Stimulated activated CD8-positive, alpha-beta memory T cell treated with anti-CD3 and anti-CD28 coated beads, Interleukin-4, amount 100 ng/mL, for 4 hours (primary cell): ENCODE results near the gene E4F1.
"Not testable (repeated sequence)": the region's sequence is repeated elsewhere in the genome, so short reads cannot be mapped to it uniquely, and the experiment has no call there.

Experiments
- DNase-seq, 2 donors: peaks; one replicate each; pipeline ENCODE4 v3.0.0-alpha.2; 2020; ENCODE audit warnings: low read depth in 2 of 2, low spot score in 1 of 2

E4F1 gene

DNA sequence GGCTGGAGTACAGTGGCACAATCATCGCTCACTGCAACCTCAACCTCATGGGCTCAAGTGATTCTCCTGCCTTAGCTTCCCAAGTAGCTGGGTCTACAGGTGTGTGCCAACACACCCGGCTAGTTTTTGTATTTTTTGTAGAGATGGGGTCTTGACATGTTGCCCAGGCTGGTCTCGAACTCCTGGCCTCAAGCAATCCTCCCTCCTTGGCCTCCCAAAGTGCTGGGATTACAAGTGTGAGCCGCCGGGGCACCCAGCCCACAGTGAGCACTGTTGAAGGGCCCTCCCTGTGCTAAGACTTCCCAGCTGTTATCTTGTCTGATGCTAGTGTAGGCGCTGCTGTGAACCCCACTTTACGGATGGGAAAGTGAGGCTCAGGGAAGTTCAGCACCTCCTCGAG is 35.0 kb upstream of the E4F1 start:
- DNase-seq, result no peak

DNA sequence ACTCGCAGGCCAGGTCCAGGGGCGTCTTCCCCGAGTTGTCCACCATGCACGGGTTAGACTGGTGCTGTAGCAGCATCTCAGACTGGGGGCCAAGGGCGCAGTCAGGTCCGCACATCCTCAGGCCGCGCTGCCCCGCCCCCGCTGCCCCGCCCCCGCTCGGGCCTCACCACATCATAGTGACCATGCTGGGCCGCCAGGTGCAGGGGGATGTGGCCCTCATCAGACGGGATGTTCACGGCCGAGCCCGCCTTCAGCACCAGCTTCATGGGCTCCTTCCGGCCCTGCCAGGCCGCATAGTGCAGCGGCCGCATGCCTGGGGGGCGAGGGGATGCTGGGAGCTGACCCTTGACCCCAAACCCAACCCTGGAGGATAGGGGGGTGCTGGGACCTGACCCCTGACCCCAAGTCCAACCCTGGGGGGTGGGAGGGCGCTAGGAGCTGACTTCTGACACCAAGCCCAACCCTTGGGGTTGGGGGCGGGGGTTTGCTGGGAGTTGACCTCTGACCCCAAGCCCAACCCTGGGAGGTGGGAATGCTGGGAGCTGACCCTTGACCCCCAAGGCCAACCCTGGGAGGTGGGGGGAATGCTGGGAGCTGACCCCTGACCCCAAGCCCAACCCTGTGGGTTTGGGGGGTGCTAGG is 34.0 kb upstream of the E4F1 start:
- no peak for DNase-seq

DNA sequence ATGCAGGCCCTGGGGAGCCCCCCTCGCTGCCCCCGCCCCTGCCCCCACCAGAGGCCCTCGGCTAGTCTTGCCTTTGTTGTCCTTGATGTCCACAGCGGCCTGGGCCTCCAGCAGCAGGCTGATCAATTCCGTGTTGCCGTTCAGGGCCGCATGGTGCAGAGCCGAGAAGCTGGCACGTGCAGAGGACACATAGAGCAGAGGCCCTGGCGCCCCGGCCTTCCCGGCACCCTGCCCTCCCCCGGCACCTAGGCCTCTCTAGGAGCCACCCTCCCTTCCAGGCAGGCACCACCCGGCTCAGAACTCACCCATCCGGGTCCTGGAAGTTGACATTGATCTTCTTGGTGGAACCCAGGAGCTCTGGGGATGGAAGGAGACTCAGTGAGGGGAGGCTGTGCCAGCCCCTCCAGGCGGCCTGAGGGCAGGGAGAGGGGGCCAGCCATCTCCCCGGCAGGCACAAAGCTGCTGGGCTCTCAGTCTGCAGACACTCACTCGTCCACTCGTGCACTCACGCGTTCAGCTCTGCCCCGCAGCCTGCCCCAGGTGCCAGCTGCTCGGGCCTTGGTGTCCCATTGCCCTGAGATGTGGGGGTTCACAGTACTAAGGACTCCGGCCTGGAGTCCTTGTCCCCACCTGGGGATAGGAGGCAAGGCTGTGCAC is 33.3 kb upstream of the E4F1 start:
- no peak for DNase-seq

DNA sequence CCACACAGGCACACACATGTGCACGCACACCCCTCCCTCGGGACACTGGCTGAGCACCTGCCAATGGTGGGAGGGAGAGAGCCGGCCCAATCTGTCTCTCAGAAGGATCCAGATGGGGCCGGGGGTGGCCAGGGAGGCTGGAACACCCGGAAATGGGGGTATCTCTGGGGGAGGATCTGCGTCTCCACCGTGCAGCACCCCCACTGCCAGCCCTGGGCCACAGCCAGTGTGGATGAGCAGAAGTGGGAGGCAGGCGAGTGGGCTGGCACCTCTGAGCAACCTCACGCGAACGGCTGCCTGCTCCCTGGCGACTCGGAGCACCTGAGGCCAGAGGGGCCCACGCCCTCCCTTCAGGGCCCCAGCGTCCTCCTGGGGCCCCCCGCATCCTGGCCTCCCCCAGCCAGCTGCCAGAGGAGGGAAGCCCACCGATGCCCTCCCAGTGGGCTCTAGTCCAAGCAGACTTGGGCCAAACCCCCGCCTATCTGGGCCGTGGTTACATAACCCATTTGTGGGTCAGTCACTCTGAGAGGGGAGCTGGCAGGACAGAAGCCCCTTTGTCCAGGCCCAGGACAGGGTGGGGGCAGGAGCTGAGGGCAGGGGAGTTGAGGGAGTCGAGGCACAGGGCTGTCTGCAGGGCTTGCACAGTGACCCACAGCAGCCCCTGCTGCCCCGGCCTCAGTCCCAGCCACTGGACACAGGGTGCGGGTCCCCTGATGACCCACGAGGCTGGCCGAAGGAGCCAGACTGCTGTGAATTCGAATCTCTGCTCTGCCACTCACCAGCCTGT is 32.5 kb upstream of the E4F1 start:
- no peak for DNase-seq

DNA sequence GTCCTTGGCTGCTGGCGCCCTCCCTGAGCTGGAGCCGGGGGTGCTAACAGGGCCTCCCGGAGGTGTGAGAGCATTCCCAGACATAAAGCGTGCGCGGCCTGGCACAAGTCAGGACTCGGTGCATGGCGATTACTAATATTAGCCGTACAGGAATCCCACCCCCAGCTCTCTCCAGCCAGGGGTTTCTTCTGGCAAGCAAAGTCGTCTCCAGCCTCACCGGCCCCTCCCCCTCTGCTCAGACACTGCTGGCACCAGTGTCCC is 32.0 kb upstream of the E4F1 start:
- no peak for DNase-seq

- DNase-seq, result no peak
Measured at GRCh38 chr16:2194166-2194834, 29.1 kb upstream of the E4F1 start.

- peak in 1 of 2 donors; percentile 18 for DNase-seq
Measured at GRCh38 chr16:2194852-2195321, 28.5 kb upstream of the E4F1 start.

DNA sequence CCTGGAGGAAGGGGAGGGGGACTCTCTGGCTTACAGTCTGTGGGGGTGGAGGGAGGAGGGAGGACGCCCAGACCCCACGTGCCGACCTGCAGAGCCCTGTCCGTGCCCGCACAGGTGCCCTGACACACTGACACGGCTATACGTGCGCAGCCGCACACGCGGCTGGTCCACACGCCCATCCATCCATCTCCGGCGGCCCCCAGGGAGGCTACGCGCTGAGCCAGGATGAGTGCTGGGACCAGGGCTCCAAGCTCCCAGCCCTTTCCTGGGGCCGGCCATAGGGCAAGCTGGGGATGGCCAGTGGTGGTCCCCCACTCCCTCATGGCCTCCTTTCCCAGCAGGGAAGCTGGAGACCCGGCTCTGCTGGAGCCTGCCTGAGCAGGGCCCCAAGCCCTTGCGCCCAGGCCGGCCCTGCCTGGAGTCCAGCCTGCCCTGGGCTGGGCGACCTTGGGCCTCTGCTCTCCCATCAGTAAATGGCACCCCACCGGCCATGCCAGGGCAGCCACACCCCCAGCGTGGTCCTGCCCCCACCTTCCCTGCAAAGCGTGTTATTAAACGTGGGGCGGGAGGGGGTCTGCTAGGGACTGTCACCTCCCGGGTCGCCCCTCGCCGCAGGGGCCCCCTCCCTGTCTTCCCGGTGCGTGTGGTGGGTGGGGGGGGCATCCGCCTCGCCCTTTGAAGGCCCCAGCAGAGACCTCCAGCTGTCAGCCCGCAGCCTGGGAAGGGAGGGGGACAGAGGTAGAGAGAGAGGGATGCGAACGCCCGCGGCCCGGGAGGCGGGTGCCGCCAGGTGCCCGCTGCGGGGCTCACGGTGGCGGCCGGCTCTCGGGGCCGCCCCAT is 27.8 kb upstream of the E4F1 start:
- no peak for DNase-seq

DNA sequence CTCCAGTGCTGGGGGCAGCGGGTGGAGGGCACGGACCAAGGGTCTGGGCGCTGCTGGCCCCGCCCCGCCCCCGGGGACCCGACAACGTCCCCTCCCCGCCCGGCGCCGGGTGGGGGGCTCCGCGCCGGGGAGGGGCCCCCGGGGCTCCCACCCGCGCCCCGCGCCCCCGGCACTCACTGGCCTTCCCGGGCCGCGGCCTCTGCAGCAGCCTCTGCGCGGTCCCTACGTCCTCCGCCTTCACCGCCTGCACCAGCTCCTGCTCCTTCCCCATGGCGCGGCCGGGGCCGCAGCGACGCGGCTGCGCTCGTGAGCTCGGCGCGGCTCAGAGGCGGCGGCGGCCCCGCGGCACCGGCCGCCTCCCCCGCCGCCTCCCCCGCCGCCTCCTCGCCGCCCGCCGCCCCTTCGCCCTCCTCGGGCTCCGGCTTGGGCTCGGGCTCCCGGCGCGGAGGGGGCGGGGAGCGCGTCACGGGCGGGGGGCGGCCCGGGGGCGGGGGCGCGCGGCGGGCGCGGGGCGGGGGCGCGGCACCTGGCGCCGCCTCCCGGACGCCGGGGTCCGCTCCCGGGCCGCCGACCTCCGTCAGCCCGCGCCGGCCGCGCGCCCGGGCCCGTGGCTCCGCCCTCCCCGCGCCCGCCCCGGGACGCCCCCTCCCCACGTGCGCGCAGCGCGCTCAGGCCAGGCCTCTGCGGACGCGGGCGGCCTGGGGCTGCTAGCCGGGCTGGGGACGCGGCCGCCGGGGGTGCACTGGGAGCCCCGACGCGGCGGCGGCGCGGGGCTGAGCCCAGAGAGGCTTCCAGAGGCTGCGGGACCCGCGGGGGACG is 27.0 kb upstream of the E4F1 start, which contains the start of gene CASKIN1:
Gene CASKIN1, minus strand, starts transcription at position 444 of the 819 bp plus-strand sequence. Its CDS starts 173 bp downstream, at position 271.
- no peak for DNase-seq

- no peak for DNase-seq
Measured at GRCh38 chr16:2196981-2197511, 26.3 kb upstream of the E4F1 start.

- no peak for DNase-seq
Measured at GRCh38 chr16:2197765-2198164, 25.6 kb upstream of the E4F1 start.

DNA sequence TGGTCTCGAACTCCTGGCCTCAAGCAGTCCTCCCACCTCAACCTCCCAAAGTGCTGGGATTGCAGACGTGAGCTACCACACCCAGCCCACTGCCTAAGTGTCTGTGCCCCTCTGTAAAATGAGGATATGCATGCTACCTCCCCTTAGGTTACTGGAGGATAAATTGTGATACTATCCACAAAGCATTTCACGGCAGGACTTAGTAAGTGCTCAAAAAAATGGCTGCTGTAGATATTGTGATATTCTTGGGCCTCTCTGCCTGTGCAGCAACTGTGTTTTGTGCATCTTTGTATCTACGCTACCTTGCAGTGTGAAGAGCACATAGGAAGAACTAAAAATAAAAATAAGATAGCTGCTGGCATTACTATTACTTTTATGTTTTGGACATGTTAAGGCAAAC is 25.1 kb upstream of the E4F1 start:
- DNase-seq, result no peak

DNA sequence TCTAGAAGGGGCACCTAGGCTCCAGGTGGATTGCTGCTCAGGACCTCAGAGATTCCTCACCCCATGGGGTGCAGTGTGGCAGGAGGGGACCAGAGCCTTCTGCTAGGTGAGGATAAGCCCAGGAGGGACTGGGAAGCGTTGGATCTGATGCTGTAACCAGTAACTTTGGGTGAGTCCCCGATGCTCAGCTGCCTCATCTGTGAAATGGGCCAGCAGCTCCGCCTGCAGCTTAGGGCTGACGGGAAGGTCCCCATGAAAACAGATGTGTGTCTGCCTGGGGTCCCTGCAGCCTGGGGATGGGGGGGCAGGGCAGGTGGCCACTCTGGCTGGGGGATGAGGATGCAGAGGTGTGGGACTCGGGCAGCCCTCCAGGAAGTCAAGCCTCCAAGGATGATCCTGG is 24.3 kb upstream of the E4F1 start:
- no peak for DNase-seq

GRCh38 chr16:2199621-2200139 is 23.7 kb upstream of the E4F1 start:
- no peak for DNase-seq

- no peak for DNase-seq
Measured at GRCh38 chr16:2200313-2200712, 23.1 kb upstream of the E4F1 start.

- not testable (repeated sequence) for DNase-seq
Measured at GRCh38 chr16:2203119-2203688, 20.2 kb upstream of the E4F1 start.

- DNase-seq, result no peak
Measured at GRCh38 chr16:2204416-2205103, 18.8 kb upstream of the E4F1 start.

DNA sequence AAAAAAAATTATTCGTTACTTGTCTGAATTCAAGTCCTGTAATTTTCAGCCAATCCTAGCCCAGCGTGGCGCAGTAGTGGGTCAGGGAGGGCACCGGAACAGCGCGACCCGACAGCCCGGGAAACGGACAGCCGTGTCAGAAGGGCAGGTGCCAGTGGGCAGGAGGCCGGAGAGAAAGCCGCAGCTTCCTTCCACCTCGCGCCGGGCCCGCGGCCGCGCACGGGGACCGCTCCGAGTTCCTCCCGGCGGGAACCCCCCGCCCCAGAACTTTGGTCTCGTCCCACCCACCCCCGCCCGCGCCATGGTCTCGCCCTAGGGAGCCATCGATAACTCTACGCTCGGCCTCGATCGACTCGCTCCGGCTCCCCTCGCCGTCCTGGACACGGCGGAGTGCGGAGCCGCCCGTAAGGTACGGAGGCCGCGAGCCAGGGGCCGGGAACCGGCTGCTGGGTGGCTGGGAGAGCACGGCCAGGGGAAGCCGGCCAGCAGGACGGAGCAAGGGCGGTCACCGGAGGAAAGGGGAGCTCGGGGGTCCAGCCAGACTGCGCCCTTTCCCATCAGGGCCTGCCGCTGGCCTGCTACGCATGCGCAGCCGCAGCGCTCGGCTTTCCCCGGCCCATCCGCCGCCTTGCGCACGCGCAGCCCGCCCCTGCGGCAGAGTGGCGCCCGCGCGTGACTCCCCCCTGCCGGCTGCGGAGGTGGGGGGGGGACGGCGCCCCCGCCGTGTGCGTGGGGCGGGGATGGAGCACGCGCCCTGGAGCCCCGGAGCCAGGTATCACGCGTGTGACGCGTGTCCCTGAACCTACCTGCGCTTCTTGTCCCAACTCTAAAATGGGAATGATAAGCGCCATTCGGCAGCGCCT is 18.1 kb upstream of the E4F1 start, which contains the start of gene MLST8:
Gene MLST8, plus strand, starts transcription at position 351 of the 863 bp plus-strand sequence. CDS start 632 bp downstream, outside the sequence.
- peak; percentile 75 for DNase-seq
